ENCODE results near the gene ZSWIM6. TPM values are rescaled to one million over a fixed set of nuclear protein-coding genes. Genes with fewer than 3 reads are reported as not detected.

Gene ZSWIM6
- polyA plus RNA-seq, 3 donors, result 1.7 to 33.5 (median 2.7) TPM

DNA sequence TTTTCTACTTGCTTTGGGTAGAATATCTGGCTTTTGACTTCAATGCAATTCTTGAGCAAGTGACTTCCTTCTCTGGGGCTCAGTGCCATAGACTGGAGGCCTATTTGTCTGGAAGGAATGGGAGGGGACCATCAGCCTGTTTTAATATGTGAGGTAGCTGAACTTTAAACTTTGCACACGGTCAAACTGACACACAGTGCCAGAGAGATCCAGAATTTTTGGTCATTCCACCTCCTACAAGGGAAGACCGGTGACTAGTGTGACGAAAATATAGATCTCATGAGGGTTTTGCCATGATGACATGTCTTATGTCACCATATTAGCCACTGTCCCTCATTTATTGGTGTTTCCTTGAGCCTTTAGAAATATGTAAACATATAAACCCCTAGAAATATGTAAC is 44.6 kb upstream of the ZSWIM6 start:
- peaks cover 39% of the 10 kb centered on the region for H3K4me1 Mint-ChIP-seq
- no peaks in the 10 kb centered on the region for H3K79me2 ChIP-seq (ENCODE audit: insufficient read depth, low read length)
- no CpG with 5 or more reads among the region's 3 CpGs for WGBS (ENCODE audit: insufficient coverage)
- H4K20me1 ChIP-seq (ENCODE audit: insufficient read depth, low read length), result no peaks in the 10 kb centered on the region
- H3K27ac Mint-ChIP-seq, result peak overlapping the region in 1 of 7 donors; percentile 50
- no peak overlapping the region for H2AFZ ChIP-seq (ENCODE audit: insufficient read depth, low read depth, low read length, poor library complexity, severe bottlenecking)
- no peaks in the 10 kb centered on the region for H3K27me3 ChIP-seq (ENCODE audit: control insufficient read depth in 2 of 2, insufficient read depth in 2 of 2, low read length in 2 of 2)
- H3K9me3 Mint-ChIP-seq, result peaks cover 0 to 8% (median 3%) of the 10 kb centered on the region in 7 donors
- intact Hi-C loops (cut with micrococcal nuclease), result no loop called here
- H3K4me3 ChIP-seq (replicated peaks in 1 of 3; ENCODE audit: low read depth in 2 of 3, low read length in 3 of 3), result no peak overlapping the region
- no peaks in the 10 kb centered on the region for H3K36me3 Mint-ChIP-seq
- H3K27me3 Mint-ChIP-seq (ENCODE audit: low read depth in 3 of 3), result peaks cover 0 to 2% (median 2%) of the 10 kb centered on the region in 3 donors
- H3K4me3 Mint-ChIP-seq, result no peak overlapping the region
- no peak for TF ChIP-seq CTCF (IDR thresholded peaks at IDR 0.05)
- H3K27ac ChIP-seq (ENCODE audit: low read depth in 1 of 2, low read length in 2 of 2), result no peak overlapping the region
- H3K4me1 ChIP-seq (ENCODE audit: control insufficient read depth in 1 of 2, insufficient read depth in 2 of 2, low read length in 2 of 2), result peaks cover 30 to 33% of the 10 kb centered on the region in 2 donors
- H3K36me3 ChIP-seq (replicated peaks in 1 of 2; ENCODE audit: control insufficient read depth in 1 of 2, insufficient read depth in 2 of 2, low read length in 2 of 2), result no peaks in the 10 kb centered on the region
- H3K9me3 ChIP-seq (replicated peaks in 1 of 2; ENCODE audit: control insufficient read depth in 1 of 2, insufficient read depth in 1 of 2, low read length in 2 of 2), result no peaks in the 10 kb centered on the region
- DNase-seq, result no peak
- no peak overlapping the region for H3K4me2 ChIP-seq (replicated peaks; ENCODE audit: extremely low read depth, low read length, poor library complexity, severe bottlenecking)
- H3K9ac ChIP-seq (ENCODE audit: insufficient read depth, low read length, poor library complexity, severe bottlenecking), result no peak overlapping the region

DNA sequence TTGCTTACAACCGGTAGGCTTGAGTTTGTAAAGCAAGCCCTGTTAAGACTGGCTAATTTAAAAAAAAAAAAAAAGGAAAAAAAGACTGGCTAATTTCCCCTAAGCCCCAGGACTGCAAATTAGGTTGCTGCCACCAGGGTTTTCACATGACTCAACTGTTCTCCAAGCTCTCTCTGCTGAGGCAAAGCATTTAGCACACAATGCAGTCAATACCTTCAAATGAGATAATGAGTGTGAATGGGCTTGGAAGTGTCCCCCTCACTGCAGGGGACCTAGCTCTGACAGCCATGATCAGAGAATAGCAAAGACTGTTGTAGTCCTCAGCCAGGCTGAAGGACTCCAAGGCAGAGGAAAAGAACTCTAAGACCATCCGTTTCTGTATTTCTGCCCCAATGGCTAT is 42.8 kb upstream of the ZSWIM6 start:
- WGBS (ENCODE audit: insufficient coverage), result 100% methylated on average over 1 of the region's 2 CpGs
- Histone ChIP-seq H3K36me3 (replicated peaks in 1 of 2; ENCODE audit: control insufficient read depth in 1 of 2, insufficient read depth in 2 of 2, low read length in 2 of 2) (no peaks in the 10 kb centered on the region), H3K9me3 (replicated peaks in 1 of 2; ENCODE audit: control insufficient read depth in 1 of 2, insufficient read depth in 1 of 2, low read length in 2 of 2) (no peaks in the 10 kb centered on the region), H3K4me1 (ENCODE audit: control insufficient read depth in 1 of 2, insufficient read depth in 2 of 2, low read length in 2 of 2) (peaks cover 30 to 33% of the 10 kb centered on the region in 2 donors), H2AFZ (ENCODE audit: insufficient read depth, low read depth, low read length, poor library complexity, severe bottlenecking) (no peak overlapping the region), H3K4me2 (replicated peaks; ENCODE audit: extremely low read depth, low read length, poor library complexity, severe bottlenecking) (no peak overlapping the region), H3K4me3 (replicated peaks in 1 of 3; ENCODE audit: low read depth in 2 of 3, low read length in 3 of 3) (no peak overlapping the region), H3K79me2 (ENCODE audit: insufficient read depth, low read length) (no peaks in the 10 kb centered on the region), H4K20me1 (ENCODE audit: insufficient read depth, low read length) (no peaks in the 10 kb centered on the region), H3K27ac (ENCODE audit: low read depth in 1 of 2, low read length in 2 of 2) (peak overlapping the region in 1 of 2 donors; percentile 12), H3K27me3 (ENCODE audit: control insufficient read depth in 2 of 2, insufficient read depth in 2 of 2, low read length in 2 of 2) (no peaks in the 10 kb centered on the region), H3K9ac (ENCODE audit: insufficient read depth, low read length, poor library complexity, severe bottlenecking) (no peak overlapping the region)
- Mint-ChIP-seq H3K4me1 (peaks cover 39% of the 10 kb centered on the region), H3K27me3 (ENCODE audit: low read depth in 3 of 3) (peaks cover 0 to 2% (median 2%) of the 10 kb centered on the region in 3 donors), H3K4me3 (no peak overlapping the region), H3K9me3 (peaks cover 0 to 8% (median 3%) of the 10 kb centered on the region in 7 donors), H3K27ac (no peak overlapping the region), H3K36me3 (no peaks in the 10 kb centered on the region)
- DNase-seq, result peak in 2 of 3 donors; percentile 39 to 47
- TF ChIP-seq CTCF (IDR thresholded peaks at IDR 0.05), result no peak
- intact Hi-C loops (cut with micrococcal nuclease), result no loop called here
